Measurements from ENCODE around the gene OVCA2. TPM values are rescaled to one million over a fixed set of nuclear protein-coding genes. Genes with fewer than 3 reads are reported as not detected.

The OVCA2 gene
- total RNA-seq = 49.6 and 56.9 TPM in 2 replicates

GRCh38 chr17:2041561-2042389 is at the start of gene OVCA2:
TSS of gene OVCA2 (plus strand) at chr17:2042022. CDS start at chr17:2042048, 26 bp downstream.

DNA sequence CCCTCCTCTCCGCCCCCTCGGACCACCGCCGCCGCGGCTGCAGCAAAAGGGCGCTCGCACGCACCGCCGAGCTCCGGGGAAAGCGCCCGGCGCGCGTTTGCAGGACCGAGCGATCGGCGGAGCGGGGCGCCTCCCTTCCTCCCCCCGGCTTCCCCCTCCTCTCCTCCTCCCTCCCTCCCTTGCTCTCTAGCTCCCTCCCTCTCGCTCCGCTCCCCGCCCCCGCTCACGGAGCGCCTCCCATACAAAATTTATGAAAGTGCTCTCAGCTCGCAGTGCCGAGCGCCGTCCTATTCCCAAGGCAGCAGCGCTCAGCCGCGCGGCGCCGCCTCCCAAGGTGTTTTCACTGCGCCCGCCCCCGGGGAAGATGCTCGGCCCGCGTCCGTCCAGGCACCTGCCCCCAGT is 16.6 kb upstream of the OVCA2 start, which contains the start of gene RTN4RL1:
TSS of gene RTN4RL1 (minus strand) at position 115 of the 402 bp plus-strand sequence. CDS start 469 bp downstream, outside the sequence.

DNA sequence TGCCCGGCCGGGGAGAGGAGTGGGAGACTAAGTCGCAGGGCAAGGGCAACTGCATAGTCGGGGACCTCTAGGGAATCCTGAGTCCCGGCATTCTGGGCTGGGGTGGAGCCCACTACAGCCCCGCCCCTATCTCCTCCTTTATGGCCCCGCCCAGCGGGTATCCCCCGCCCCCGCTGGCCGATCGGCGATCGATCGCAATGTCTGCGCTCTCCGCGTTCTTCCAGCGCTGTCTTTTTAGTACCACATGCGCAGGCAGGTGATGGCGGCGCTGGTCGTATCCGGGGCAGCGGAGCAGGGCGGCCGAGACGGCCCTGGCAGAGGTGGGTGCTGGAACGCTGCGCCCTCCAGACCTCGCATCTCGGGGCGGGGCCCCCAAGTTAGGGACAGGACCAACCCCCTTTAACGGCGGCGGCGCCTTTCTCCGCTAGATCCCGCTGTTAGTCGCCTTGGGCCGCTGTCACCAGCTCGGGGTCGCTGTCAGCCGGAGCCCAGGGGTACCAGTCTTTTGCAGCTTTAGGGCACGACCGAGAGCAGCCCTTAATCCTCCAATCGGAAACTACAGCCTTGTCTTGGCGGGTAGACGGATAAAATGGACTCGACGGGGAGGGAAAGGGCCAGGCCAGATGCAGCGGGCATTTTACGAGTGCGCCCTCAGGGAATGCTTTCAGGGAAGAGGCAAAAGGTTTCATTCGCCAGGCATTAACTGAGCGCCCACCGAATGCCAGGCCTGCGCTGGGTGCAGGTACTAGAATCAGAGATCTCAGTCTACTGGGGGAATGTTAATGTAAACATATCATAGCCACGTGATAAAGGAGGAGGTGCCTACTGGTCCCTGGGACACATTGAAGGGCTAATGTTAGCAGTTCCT is 11.7 kb upstream of the OVCA2 start, which contains the start of gene DPH1:
TSS of gene DPH1 (plus strand) at position 243 of the 868 bp plus-strand sequence. CDS start at position 260, 17 bp downstream.

DNA sequence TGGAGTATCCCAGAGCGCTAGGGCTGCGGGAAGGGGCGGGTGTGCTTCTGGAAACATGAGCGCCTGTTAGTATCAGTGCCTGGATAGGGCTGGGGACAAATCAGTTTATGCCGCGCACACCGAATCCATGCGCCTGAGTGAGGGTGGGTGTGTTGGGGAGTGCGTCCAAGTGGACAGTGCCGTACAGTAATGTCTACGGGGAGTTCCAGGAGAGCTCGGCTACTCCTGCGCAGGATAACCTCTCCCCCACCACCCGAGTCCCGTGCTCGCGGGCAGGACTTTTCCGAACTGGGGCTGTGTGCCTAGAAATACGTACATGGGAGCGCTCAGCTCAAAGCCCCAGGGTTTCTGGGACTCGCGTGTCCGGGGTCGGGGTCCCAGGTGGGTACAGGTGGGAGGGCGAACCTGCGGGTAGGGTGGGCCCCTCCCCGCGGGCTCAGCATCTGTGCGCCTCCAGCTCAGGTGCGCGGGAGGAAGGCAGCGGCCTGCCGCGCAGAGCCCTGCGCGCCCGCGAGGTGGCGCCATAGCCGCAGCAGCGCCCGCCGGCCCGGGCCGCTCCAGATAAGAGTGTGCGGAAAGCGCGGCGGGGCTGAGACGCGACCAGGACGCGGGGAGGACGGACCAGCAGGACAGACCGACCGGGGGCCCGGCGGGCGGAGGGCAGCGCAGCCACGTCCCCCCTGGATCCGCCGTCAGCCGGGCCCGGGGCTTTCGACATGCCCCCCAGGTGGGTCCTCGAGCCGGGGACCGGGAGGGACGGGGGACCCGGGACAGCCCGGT is 12.9 kb downstream of the OVCA2 start, which contains the start of gene HIC1:
TSS of gene HIC1 (plus strand) at position 592 of the 780 bp plus-strand sequence. CDS start 1,588 bp downstream, outside the sequence.

Other genes starting within 250 kb of the OVCA2 start
- 7.9 and 10.4 TPM in 2 replicates for gene SMYD4, start 212.1 kb upstream of the OVCA2 start, total RNA-seq
- 22.7 and 41.7 TPM in 2 replicates for gene RPA1, start 212.0 kb upstream of the OVCA2 start, total RNA-seq
- 0.15 and 0.50 TPM in 2 replicates for gene RTN4RL1, start 16.7 kb upstream of the OVCA2 start, total RNA-seq
- gene DPH1, start 11.9 kb upstream of the OVCA2 start, total RNA-seq = 25.3 and 39.0 TPM in 2 replicates
- gene HIC1, start 13.1 kb downstream of the OVCA2 start, total RNA-seq = 61.8 and 98.9 TPM in 2 replicates

Measured in smooth muscle cell of trachea (primary cell).